GM10248 (cell line): ENCODE results near the gene CTSH.
"Not testable (repeated sequence)": the region's sequence is repeated elsewhere in the genome, so short reads cannot be mapped to it uniquely, and the experiment has no call there.

Experiments
- CTCF ChIA-PET: fragments of 300-600 bp; sonication (Branson Sonifier 250); formaldehyde crosslinking; extraction: SDS; loops from one replicate; lab custom pipeline; 2021; ENCODE audit warnings: antibody characterized with exemption; lab: Yijun Ruan, JAX
- POLR2A ChIA-PET: fragments of 350-650 bp; sonication (Branson Sonifier 250); formaldehyde crosslinking; extraction: SDS; loops from one replicate; lab custom pipeline; 2020; ENCODE audit warnings: antibody characterized with exemption; lab: Yijun Ruan, JAX
- DNase-seq: peaks from one replicate; pipeline ENCODE4 v3.0.0; 2012; ENCODE audit errors: extremely low spot score
- TF ChIP-seq, protein P1 (sequence below): IDR thresholded peaks from 2 replicates; pipeline ENCODE4 v1.5.1; 2012; ENCODE audit warnings: mild to moderate bottlenecking, low read depth; ENCODE audit errors: extremely low read depth, missing control alignments, control extremely low read depth

Gene CTSH

DNA sequence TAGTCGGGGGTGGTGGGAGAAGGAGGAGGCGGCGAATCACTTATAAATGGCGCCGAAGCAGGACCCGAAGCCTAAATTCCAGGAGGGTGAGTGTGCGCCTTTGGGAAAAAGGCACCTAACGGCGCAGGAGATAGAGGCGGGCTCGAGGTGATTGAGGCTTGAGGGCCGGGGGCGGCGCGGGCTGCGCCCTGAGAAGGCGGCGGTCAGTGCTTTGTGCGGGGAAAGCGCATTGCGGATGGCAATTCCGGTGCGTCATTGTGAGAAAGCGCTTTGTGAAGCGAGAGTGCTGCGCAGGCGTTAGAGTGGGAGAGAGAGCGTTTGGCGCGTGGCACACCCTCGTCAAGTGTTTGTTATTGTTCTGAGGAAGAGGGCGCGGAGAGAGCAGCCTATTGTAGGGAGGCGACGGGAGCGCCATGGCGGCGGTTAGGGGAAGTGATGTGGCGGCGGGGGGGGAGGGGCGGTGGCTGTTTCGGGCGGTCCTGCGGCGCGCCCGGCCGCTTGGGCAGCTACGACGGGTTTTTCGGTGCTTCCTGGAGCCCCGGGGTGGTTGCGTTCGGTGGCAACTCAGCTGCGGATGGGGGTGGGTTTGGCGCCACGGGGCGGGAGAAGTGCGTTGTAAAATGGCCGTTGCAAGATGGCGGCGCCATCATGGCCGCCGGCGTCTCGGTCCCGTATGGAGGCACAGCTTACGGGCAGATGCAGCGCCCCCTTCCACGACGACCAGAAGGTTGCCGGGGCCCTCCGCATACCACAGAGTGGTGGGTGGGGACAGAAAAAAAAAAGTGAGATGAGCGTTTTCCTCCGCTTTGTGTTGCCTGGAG lies 71.7 kb downstream of the CTSH start:
- TF ChIP-seq, protein P1, sequence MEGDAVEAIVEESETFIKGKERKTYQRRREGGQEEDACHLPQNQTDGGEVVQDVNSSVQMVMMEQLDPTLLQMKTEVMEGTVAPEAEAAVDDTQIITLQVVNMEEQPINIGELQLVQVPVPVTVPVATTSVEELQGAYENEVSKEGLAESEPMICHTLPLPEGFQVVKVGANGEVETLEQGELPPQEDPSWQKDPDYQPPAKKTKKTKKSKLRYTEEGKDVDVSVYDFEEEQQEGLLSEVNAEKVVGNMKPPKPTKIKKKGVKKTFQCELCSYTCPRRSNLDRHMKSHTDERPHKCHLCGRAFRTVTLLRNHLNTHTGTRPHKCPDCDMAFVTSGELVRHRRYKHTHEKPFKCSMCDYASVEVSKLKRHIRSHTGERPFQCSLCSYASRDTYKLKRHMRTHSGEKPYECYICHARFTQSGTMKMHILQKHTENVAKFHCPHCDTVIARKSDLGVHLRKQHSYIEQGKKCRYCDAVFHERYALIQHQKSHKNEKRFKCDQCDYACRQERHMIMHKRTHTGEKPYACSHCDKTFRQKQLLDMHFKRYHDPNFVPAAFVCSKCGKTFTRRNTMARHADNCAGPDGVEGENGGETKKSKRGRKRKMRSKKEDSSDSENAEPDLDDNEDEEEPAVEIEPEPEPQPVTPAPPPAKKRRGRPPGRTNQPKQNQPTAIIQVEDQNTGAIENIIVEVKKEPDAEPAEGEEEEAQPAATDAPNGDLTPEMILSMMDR = peak; percentile 68
- CTCF ChIA-PET = interaction anchor here (0.9 to 2.0 kb wide), 12 partner anchors 10 to 134 kb away, joined by 3 to 21 read pairs (median 4); no protein-coding TSS in a partner anchor
- peak; percentile 86 for DNase-seq
- POLR2A ChIA-PET = interaction anchor here (0.6 to 1.0 kb wide), 4 partner anchors 11 to 211 kb away, joined by 3 to 4 read pairs (median 4); no protein-coding TSS in a partner anchor

DNA sequence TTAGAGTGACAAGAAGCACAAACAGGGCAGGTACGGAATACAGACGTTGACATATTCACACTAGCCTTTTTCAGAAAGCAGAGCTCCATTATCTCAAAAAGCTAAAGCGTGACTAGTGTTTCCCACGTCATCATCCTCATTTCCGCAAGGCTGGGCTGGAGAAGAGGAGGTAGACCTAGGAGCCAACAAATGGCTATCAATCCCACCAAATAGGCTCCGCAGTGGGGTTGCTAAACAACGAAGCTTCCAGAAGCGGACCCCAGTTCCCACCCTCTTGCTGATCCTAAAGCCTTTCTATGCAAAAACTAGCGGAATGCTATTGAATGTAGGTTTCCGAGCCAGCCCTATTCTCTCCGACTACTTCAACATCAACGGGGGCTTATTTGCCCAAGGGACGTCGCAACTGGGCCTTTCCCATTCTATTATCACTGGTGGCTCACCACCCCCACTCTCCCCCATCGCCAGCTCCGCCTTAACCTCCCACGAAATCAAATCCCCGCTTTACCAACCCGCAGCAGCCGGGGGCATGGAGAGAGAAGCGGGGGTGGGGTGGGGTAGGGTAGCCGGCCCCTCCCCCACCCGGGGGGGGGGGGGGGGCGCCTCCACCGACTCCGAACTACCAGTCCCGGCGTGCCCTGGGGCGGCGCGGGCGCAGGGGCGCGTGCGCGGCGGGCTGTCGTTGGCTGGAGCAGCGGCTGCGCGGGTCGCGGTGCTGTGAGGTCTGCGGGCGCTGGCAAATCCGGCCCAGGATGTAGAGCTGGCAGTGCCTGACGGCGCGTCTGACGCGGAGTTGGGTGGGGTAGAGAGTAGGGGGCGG lies 72.5 kb downstream of the CTSH start, which contains the start of gene MORF4L1:
TSS of gene MORF4L1 (plus strand) at position 736 of the 817 bp plus-strand sequence. CDS start 128 bp downstream, outside the sequence.
- ChIA-PET POLR2A (interaction anchor here (0.5 to 1.0 kb wide), 4 partner anchors 64 to 608 kb away, joined by 3 to 4 read pairs (median 4); partner anchors contain the start of genes CHRNA5 and DNAJA4), CTCF (interaction anchor here (1.0 to 1.8 kb wide), 4 partner anchors 13 to 134 kb away, joined by 4 to 6 read pairs (median 6); no protein-coding TSS in a partner anchor)
- peak; percentile 95 for DNase-seq
- TF ChIP-seq, protein P1 = no peak

DNA sequence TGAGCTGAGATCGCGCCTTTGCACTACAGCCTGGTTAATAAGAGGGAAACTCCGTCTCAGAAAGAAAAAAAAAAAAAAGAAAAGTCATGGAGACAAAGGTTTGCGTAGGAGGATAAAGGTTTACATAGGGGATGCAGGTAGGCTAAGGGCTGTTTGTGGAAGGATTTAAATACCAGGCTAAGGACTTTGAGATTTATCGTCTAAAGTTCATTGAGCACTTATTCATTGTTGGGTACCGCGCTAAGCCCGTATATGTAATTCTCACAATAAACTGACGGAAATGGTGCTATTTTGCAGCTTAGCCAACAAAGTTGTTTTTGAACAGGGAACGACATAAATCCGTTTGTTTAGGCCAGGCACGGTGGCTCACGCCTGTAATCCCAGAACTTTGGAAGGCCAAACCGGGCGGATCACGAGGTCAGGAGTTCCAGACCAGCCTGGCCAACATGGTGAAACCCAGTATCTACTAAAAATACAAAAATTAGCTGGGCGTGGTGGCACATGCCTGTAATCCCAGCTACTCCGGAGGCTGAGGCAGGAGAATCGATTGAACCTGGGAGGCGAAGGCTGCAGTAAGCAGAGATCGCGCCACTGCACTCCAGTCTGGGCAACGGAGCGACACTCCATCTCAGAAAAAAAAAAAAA lies 73.2 kb downstream of the CTSH start:
- POLR2A ChIA-PET = interaction anchor here (1.0 kb wide), 1 partner anchor 306 kb away, joined by 3 read pairs; the partner anchor contains the start of gene CHRNA5
- CTCF ChIA-PET, DNase-seq: not testable (repeated sequence)
